Spleen (tissue), 11 donors: ENCODE results near the gene TXNRD2. TPM values are rescaled to one million over a fixed set of nuclear protein-coding genes. Genes with fewer than 3 reads are reported as not detected.
"Not testable (repeated sequence)": the region's sequence is repeated elsewhere in the genome, so short reads cannot be mapped to it uniquely, and the experiment has no call there.

Experiments used
- DNase-seq: peaks from one replicate; pipeline ENCODE4 v3.0.0-alpha.2; 2020
- H3K27ac ChIP-seq, 8 donors: fragments of 200-600 bp; sonication (generic) in 7 of 8; 1 replicate in 4 of 8; 2 replicates in 4 of 8; pipeline versions ENCODE4 v1.5.0 to v1.8.0; 2016 to 2021; ENCODE audit warnings: inconsistent platforms in 4 of 8, mild to moderate bottlenecking in 4 of 8, moderate library complexity in 1 of 8
- H3K27me3 ChIP-seq, 7 donors: fragments of 200-600 bp; sonication (generic) in 6 of 7; replicated peaks in 1 of 7; 1 replicate in 4 of 7; 2 replicates in 3 of 7; pipeline versions ENCODE4 v1.5.0 to v1.8.0; 2016 to 2021; ENCODE audit warnings: inconsistent platforms in 3 of 7, mild to moderate bottlenecking in 1 of 7
- H3K36me3 ChIP-seq, 6 donors: fragments of 200-600 bp; sonication (generic) in 5 of 6; 1 replicate in 4 of 6; 2 replicates in 2 of 6; pipeline versions ENCODE4 v1.5.0 to v1.8.0; 2016 to 2021; ENCODE audit warnings: inconsistent platforms in 2 of 6
- H3K4me1 ChIP-seq, 6 donors: fragments of 200-600 bp; sonication (generic) in 5 of 6; 1 replicate in 3 of 6; 2 replicates in 3 of 6; pipeline versions ENCODE4 v1.5.0 to v1.8.0; 2016 to 2021; ENCODE audit warnings: inconsistent platforms in 3 of 6
- H3K4me3 ChIP-seq, 8 donors: fragments of 200-600 bp; sonication (generic) in 7 of 8; 1 replicate in 4 of 8; 2 replicates in 4 of 8; pipeline versions ENCODE4 v1.5.0 to v1.8.0; 2016 to 2021; ENCODE audit warnings: inconsistent platforms in 4 of 8, mild to moderate bottlenecking in 4 of 8, moderate library complexity in 2 of 8
- H3K9me3 ChIP-seq, 8 donors: fragments of 200-600 bp; sonication (generic) in 7 of 8; 1 replicate in 4 of 8; 2 replicates in 4 of 8; pipeline versions ENCODE4 v1.5.0 to v1.8.0; 2016 to 2021; ENCODE audit warnings: inconsistent platforms in 4 of 8
- POLR2A ChIP-seq, 3 donors: fragments of 450-650 bp; IDR thresholded peaks; one replicate each; pipeline ENCODE4 v1.5.1; 2017; ENCODE audit warnings: antibody characterized with exemption in 3 of 3, mild to moderate bottlenecking in 1 of 3
- POLR2AphosphoS5 ChIP-seq, 3 donors: sonication (generic); formaldehyde crosslinking; IDR thresholded peaks; one replicate each; pipeline ENCODE4 v1.5.1; 2017; ENCODE audit warnings: antibody characterized with exemption in 3 of 3
- WGBS, 5 donors: extraction: QIAGEN DNeasy Blood & Tissue Kit in 3 of 5; methylation state at CpG; one replicate each; pipeline versions ENCODE4 v1.1.5 to v1.1.7; 2013 to 2018; 5-methylcytosine and 5-hydroxymethylcytosine counted together
- intact Hi-C: fragments of 100-400 bp; cut with DNase I; formaldehyde crosslinking; loops from one replicate; pipeline ENCODE4 v1.15.0; 2023; ENCODE audit warnings: low total_unique reads
- polyA plus RNA-seq, 3 donors: library from polyadenylated mRNA; stranded (reverse); fragments of 200-250 nt; gene quantifications; one replicate each; pipeline ENCODE4 v1.2.1, GENCODE V29; 2013
- total RNA-seq, 7 donors: library from RNA; depleted of rRNA in 3 of 7; stranded (reverse); fragments of >200 nt in 3 of 7; fragmentation: NEBNext Ultra II Directional in 4 of 7; extraction: Animal tissue kit (Norgen Biotek cat#: 25700) in 4 of 7; gene quantifications; one replicate each; pipeline versions ENCODE4 v1.1.0 to v1.2.1, GENCODE V29; 2016 to 2021
- TF ChIP-seq, protein P1 (sequence below), 11 experiments: fragments of 200-600 bp in 7 of 11; fragments of 450-650 bp in 4 of 11; sonication (generic) in 4 of 11; IDR thresholded peaks in 8 of 11; conservative IDR thresholded peaks in 3 of 11; 1 replicate in 7 of 11; 2 replicates in 4 of 11; pipeline versions ENCODE4 v1.4.0 to v1.8.0; 2016 to 2021; ENCODE audit warnings: antibody characterized with exemption in 11 of 11, inconsistent platforms in 4 of 11, mild to moderate bottlenecking in 1 of 11
- donor health status: healthy with polysubstance abuse.
- donor health status: DM: no; HTN: no; CAD: no; lungs with moderate emphysema.
- donor health status: DM: no; HTN: no; CAD: no.
- donor health status: Bipolar disorder and iron deficiency.
- donor health status: healthy.
- donor health status: DM: no; HTN: no; CAD: no.
- donor health status: DM: yes; HTN: yes; CAD: no.

Gene TXNRD2
- total and polyA plus RNA-seq, 10 donors: 21.6 to 45.9 (median 35.5) TPM

- Histone ChIP-seq H3K27me3 (no peaks in the 10 kb centered on the region), H3K4me1 (peaks cover 0 to 5% (median 0%) of the 10 kb centered on the region in 6 donors), H3K36me3 (peaks cover 2 to 88% (median 55%) of the 10 kb centered on the region in 6 donors), H3K9me3 (peaks cover 0 to 5% (median 0%) of the 10 kb centered on the region in 8 donors), H3K27ac (no peak overlapping the region), H3K4me3 (no peak overlapping the region)
- DNase-seq: no peak
- 91 to 96% (median 95%) methylated on average over 11 to 12 of the region's 12 CpGs for WGBS, 5 donors
- TF ChIP-seq, protein P1, sequence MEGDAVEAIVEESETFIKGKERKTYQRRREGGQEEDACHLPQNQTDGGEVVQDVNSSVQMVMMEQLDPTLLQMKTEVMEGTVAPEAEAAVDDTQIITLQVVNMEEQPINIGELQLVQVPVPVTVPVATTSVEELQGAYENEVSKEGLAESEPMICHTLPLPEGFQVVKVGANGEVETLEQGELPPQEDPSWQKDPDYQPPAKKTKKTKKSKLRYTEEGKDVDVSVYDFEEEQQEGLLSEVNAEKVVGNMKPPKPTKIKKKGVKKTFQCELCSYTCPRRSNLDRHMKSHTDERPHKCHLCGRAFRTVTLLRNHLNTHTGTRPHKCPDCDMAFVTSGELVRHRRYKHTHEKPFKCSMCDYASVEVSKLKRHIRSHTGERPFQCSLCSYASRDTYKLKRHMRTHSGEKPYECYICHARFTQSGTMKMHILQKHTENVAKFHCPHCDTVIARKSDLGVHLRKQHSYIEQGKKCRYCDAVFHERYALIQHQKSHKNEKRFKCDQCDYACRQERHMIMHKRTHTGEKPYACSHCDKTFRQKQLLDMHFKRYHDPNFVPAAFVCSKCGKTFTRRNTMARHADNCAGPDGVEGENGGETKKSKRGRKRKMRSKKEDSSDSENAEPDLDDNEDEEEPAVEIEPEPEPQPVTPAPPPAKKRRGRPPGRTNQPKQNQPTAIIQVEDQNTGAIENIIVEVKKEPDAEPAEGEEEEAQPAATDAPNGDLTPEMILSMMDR (IDR thresholded peaks at IDR 0.05 in 8 of 11, conservative IDR thresholded peaks at IDR 0.05 in 3 of 11): no peak
- no peak for TF ChIP-seq POLR2A (IDR thresholded peaks at IDR 0.05)
- TF ChIP-seq POLR2AphosphoS5 (IDR thresholded peaks at IDR 0.05): no peak
- intact Hi-C loops: loop anchor here (2.0 kb wide), 1 partner anchor 181 kb away; no protein-coding TSS in a partner anchor
Measured at GRCh38 chr22:19911540-19912270, 29.9 kb downstream of the TXNRD2 start.

GRCh38 chr22:19910180-19910744, 31.4 kb downstream of the TXNRD2 start:
- DNase-seq: no peak
- H3K36me3 ChIP-seq: peaks cover 0 to 88% (median 47%) of the 10 kb centered on the region in 6 donors
- intact Hi-C loops: loop anchor here (2.0 kb wide), 1 partner anchor 179 kb away; no protein-coding TSS in a partner anchor
- H3K4me3 ChIP-seq: no peak overlapping the region
- H3K27ac ChIP-seq: no peak overlapping the region
- no peaks in the 10 kb centered on the region for H3K27me3 ChIP-seq
- 27 to 48% (median 38%) methylated on average over 4 of the region's 4 CpGs for WGBS, 5 donors
- TF ChIP-seq POLR2AphosphoS5 (IDR thresholded peaks at IDR 0.05): no peak
- TF ChIP-seq, protein P1 (IDR thresholded peaks at IDR 0.05 in 8 of 11, conservative IDR thresholded peaks at IDR 0.05 in 3 of 11): peak in 7 of 11 experiments; percentile 3 to 48 (median 29)
- H3K4me1 ChIP-seq: peaks cover 0 to 5% (median 0%) of the 10 kb centered on the region in 6 donors
- peaks cover 0 to 5% (median 0%) of the 10 kb centered on the region in 8 donors for H3K9me3 ChIP-seq

GRCh38 chr22:19909350-19910179, 32.1 kb downstream of the TXNRD2 start:
- intact Hi-C loops: loop anchor here (2.0 kb wide), 1 partner anchor 179 kb away; no protein-coding TSS in a partner anchor
- WGBS, 5 donors: 31 to 35% (median 33%) methylated on average over 5 to 6 of the region's 6 CpGs
- DNase-seq: peak; percentile 93
- Histone ChIP-seq H3K27me3 (no peaks in the 10 kb centered on the region), H3K36me3 (peaks cover 0 to 88% (median 40%) of the 10 kb centered on the region in 6 donors), H3K4me3 (no peak overlapping the region), H3K4me1 (peaks cover 0 to 5% (median 0%) of the 10 kb centered on the region in 6 donors), H3K9me3 (peaks cover 0 to 5% (median 0%) of the 10 kb centered on the region in 8 donors), H3K27ac (no peak overlapping the region)
- TF ChIP-seq, protein P1 (IDR thresholded peaks at IDR 0.05 in 8 of 11, conservative IDR thresholded peaks at IDR 0.05 in 3 of 11): peak; percentile 86 to 97 (median 93)
- TF ChIP-seq POLR2AphosphoS5 (IDR thresholded peaks at IDR 0.05): peak in 2 of 3 donors; percentile 49 to 52
- TF ChIP-seq POLR2A (IDR thresholded peaks at IDR 0.05): no peak

DNA sequence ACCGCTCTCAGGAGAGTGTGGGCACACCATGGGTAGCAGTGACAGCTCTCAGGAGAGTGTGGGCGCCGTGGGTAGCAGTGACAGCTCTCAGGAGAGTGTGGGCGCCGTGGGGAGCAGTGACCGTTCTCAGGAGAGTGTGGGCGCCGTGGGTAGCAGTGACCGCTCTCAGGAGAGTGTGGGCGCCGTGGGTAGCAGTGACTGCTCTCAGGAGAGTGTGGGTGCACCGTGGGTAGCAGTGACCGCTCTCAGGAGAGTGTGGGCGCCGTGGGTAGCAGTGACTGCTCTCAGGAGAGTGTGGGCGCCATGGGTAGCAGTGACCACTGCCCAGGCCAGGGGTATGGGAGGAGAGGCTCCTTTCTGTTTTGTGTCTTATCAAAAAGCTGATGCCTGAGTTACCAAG, 33.7 kb downstream of the TXNRD2 start:
- DNase-seq, H3K27ac ChIP-seq, H3K4me1 ChIP-seq, intact Hi-C loops, H3K27me3 ChIP-seq, H3K9me3 ChIP-seq, H3K4me3 ChIP-seq: not testable (repeated sequence)
- H3K36me3 ChIP-seq: peaks cover 0 to 88% (median 27%) of the 10 kb centered on the region in 6 donors
- WGBS, 5 donors: 86 to 92% (median 91%) methylated on average over 15 to 16 of the region's 16 CpGs

- H3K36me3 ChIP-seq: peaks cover 0 to 88% (median 21%) of the 10 kb centered on the region in 6 donors
- H3K27ac ChIP-seq, intact Hi-C loops, H3K4me1 ChIP-seq, H3K27me3 ChIP-seq, H3K4me3 ChIP-seq, DNase-seq, H3K9me3 ChIP-seq: not testable (repeated sequence)
- WGBS, 5 donors: 89 to 96% (median 93%) methylated on average over 24 to 25 of the region's 25 CpGs
Measured at GRCh38 chr22:19906864-19907263, 34.8 kb downstream of the TXNRD2 start.
